ENCODE results near the gene PCDHGB6.
"Not testable (repeated sequence)": the region's sequence is repeated elsewhere in the genome, so short reads cannot be mapped to it uniquely, and the experiment has no call there.

Gene PCDHGB6

GRCh38 chr5:141393267-141393666, 14.6 kb upstream of the PCDHGB6 start:
- peak overlapping the region; percentile 25 for H3K4me3 ChIP-seq

GRCh38 chr5:141394401-141395187, 13.2 kb upstream of the PCDHGB6 start:
- not testable (repeated sequence) for DNase-seq (ENCODE audit: low spot score); H3K4me3 ChIP-seq; H3K27ac ChIP-seq

More at GRCh38 chr5:141393267-141393666, 14.6 kb upstream of the PCDHGB6 start:
- no peak for DNase-seq (ENCODE audit: low spot score)
- H3K27ac ChIP-seq = no peak overlapping the region
- TF ChIP-seq, protein P1, sequence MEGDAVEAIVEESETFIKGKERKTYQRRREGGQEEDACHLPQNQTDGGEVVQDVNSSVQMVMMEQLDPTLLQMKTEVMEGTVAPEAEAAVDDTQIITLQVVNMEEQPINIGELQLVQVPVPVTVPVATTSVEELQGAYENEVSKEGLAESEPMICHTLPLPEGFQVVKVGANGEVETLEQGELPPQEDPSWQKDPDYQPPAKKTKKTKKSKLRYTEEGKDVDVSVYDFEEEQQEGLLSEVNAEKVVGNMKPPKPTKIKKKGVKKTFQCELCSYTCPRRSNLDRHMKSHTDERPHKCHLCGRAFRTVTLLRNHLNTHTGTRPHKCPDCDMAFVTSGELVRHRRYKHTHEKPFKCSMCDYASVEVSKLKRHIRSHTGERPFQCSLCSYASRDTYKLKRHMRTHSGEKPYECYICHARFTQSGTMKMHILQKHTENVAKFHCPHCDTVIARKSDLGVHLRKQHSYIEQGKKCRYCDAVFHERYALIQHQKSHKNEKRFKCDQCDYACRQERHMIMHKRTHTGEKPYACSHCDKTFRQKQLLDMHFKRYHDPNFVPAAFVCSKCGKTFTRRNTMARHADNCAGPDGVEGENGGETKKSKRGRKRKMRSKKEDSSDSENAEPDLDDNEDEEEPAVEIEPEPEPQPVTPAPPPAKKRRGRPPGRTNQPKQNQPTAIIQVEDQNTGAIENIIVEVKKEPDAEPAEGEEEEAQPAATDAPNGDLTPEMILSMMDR (IDR thresholded peaks at IDR 0.05) = no peak

DNA sequence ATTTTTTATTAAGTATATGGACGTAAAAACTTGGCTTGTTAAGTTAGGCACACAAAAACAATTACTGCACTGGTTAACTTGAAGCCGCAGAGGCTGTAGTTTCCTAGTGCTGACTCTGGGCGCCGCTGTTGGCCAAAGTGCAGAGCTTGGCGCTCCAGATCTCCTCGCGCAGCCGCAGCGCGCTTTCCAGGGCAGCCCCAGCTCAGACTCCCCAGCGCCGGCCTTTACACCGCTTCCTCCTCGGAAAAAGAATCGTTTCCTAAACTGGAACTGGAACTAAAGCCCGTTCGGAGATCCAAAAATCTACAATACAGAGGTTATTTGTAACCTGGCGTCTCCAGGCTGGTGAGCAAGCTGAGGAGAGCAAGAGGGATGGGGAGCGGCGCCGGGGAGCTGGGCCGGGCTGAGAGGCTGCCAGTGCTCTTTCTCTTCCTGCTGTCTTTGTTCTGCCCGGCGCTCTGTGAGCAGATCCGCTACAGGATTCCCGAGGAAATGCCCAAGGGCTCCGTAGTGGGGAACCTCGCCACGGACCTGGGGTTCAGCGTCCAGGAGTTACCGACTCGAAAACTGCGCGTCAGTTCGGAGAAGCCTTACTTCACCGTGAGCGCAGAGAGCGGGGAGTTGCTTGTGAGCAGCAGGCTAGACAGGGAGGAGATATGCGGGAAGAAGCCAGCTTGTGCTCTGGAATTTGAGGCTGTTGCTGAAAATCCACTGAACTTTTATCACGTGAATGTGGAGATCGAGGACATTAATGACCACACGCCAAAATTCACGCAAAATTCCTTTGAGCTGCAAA, 9.9 kb upstream of the PCDHGB6 start, which contains the start of gene PCDHGB5:
Gene PCDHGB5 (plus strand): TSS at position 192 of the 796 bp plus-strand sequence. CDS start 181 bp downstream, at position 373.
- not testable (repeated sequence) for DNase-seq (ENCODE audit: low spot score); H3K27ac ChIP-seq
- peak within 1 kb of the TSS; percentile 59 for H3K4me3 ChIP-seq

DNA sequence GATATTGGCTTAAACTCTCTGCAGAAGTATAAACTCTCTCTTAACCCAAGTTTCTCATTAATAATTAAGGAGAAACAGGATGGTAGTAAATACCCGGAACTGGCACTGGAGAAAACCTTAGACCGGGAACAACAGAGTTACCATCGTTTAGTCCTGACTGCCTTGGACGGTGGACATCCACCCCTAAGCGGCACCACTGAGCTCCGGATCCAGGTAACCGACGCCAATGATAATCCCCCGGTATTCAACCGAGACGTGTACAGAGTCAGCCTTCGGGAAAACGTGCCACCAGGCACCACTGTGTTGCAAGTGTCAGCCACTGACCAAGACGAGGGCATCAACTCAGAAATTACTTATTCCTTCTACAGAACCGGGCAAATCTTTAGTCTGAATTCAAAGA, 9.2 kb upstream of the PCDHGB6 start:
- no peak for DNase-seq (ENCODE audit: low spot score)
- H3K4me3 ChIP-seq = peak overlapping the region; percentile 53
- TF ChIP-seq, protein P1 (IDR thresholded peaks at IDR 0.05) = no peak
- H3K27ac ChIP-seq = no peak overlapping the region

GRCh38 chr5:141399555-141400258, 8.1 kb upstream of the PCDHGB6 start:
- DNase-seq (ENCODE audit: low spot score) = no peak
- Histone ChIP-seq H3K27ac (no peak overlapping the region), H3K4me3 (peak overlapping the region; percentile 53)
- TF ChIP-seq, protein P1 (IDR thresholded peaks at IDR 0.05) = no peak

DNA sequence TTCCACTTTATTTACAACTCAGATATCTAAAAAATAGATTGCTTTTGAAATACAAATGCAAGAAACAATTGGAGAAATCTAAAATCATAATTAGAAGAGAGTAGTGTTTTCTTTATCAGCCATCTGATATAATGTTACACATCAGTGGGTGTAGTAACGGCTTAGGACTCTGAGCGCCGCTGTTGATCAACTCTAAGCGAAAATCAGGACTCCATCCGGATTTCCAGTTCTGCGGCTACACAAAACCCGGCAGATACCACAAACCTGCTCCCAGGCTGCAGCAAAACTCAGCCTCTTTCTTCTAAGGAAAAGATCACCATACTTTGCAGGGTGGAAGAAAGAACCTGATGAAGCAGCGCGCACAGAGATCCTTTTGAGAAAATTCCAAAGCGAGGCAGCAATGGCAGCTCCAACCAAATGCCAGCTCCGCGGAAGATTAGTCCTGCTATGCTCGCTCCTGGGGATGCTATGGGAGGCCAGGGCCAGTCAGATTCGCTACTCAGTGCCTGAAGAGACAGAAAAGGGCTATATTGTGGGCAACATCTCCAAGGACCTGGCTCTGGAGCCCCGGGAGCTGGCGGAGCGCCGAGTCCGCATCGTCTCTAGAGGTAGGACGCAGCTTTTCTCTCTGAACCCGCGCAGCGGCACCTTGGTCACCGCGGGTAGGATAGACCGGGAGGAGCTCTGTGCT, 5.1 kb upstream of the PCDHGB6 start, which contains the start of gene PCDHGA9:
Gene PCDHGA9 (plus strand): TSS at position 226 of the 691 bp plus-strand sequence. CDS start 175 bp downstream, at position 401.
- DNase-seq (ENCODE audit: low spot score) = no peak
- peak within 1 kb of the TSS; percentile 53 for H3K4me3 ChIP-seq
- TF ChIP-seq, protein P1 (IDR thresholded peaks at IDR 0.05) = no peak
- H3K27ac ChIP-seq = no peak within 1 kb of the TSS

- H3K4me3 ChIP-seq = peak overlapping the region; percentile 53
- TF ChIP-seq, protein P1 (IDR thresholded peaks at IDR 0.05) = no peak
- no peak overlapping the region for H3K27ac ChIP-seq
- DNase-seq (ENCODE audit: low spot score) = no peak
Measured at GRCh38 chr5:141403387-141403786, 4.4 kb upstream of the PCDHGB6 start.

Data from coronary artery (tissue), 2 donors.